ENCODE data around the gene C6orf163. TPM values are rescaled to one million over a fixed set of nuclear protein-coding genes. Genes with fewer than 3 reads are reported as not detected.

C6orf163 gene
- total RNA-seq (2022; extraction: Qiagen RNA extraction): 0.10 to 0.41 TPM (median 0.20 TPM) in 5 replicates

GRCh38 chr6:87344731-87345130 lies at the start of gene C6orf163:
Gene C6orf163 (plus strand): TSS chr6:87344813. CDS start chr6:87345100, 287 bp downstream.

GRCh38 chr6:87322304-87323212 lies 22.1 kb upstream of the C6orf163 start, which contains the start of gene SMIM8:
Gene SMIM8 (plus strand): TSS chr6:87322588. CDS start chr6:87337032, 14,444 bp downstream.

GRCh38 chr6:87407901-87408720 lies 63.5 kb downstream of the C6orf163 start, which contains the start of gene CFAP206:
Gene CFAP206 (plus strand): TSS chr6:87407972. CDS start chr6:87409840, 1,868 bp downstream.

Other genes starting within 250 kb of the C6orf163 start
- 0.34 to 0.58 TPM (median 0.37 TPM) in 5 replicates for gene CGA, start 249.7 kb upstream of the C6orf163 start, total RNA-seq (2022; extraction: Qiagen RNA extraction)
- gene ZNF292, start 189.2 kb upstream of the C6orf163 start, total RNA-seq (2022; extraction: Qiagen RNA extraction): 2.5 to 4.8 TPM (median 2.8 TPM) in 5 replicates
- gene SMIM8, start 22.2 kb upstream of the C6orf163 start, total RNA-seq (2022; extraction: Qiagen RNA extraction): 1.9 to 3.9 TPM (median 3.1 TPM) in 5 replicates
- gene GJB7, start 15.5 kb upstream of the C6orf163 start, total RNA-seq (2022; extraction: Qiagen RNA extraction): not detected in 5 replicates
- 0.34 to 0.58 TPM (median 0.48 TPM) in 5 replicates for gene CFAP206, start 63.2 kb downstream of the C6orf163 start, total RNA-seq (2022; extraction: Qiagen RNA extraction)
- gene SLC35A1, start 128.2 kb downstream of the C6orf163 start, total RNA-seq (2022; extraction: Qiagen RNA extraction): 8.0 to 9.5 TPM (median 8.4 TPM) in 5 replicates
- 18.6 to 19.7 TPM (median 19.5 TPM) in 5 replicates for gene RARS2, start 245.2 kb downstream of the C6orf163 start, total RNA-seq (2022; extraction: Qiagen RNA extraction)
- gene ORC3, start 245.3 kb downstream of the C6orf163 start, total RNA-seq (2022; extraction: Qiagen RNA extraction): 14.0 to 17.0 TPM (median 15.0 TPM) in 5 replicates

Measured in A549 treated with AZD2906 at 1 μM for 4 hours (cell line).